GM23248 (cell line): ENCODE measurements around the gene TSSC4. TPM values are rescaled to one million over a fixed set of nuclear protein-coding genes. Genes with fewer than 3 reads are reported as not detected.

Experiments
- DNase-seq: peaks from one replicate; pipeline ENCODE4 v3.0.0-alpha.2; 2015
- H2AFZ ChIP-seq: fragments of 200-600 bp; sonication (generic); 2 replicates; pipeline ENCODE4 v1.6.1; 2016; ENCODE audit warnings: antibody characterized with exemption
- H3F3A ChIP-seq: fragments of 200-600 bp; sonication (generic); 2 replicates; pipeline ENCODE4 v1.6.1; 2016; ENCODE audit warnings: mild to moderate bottlenecking, antibody characterized with exemption, mixed run types; ENCODE audit not compliant: insufficient read depth
- H3K27ac ChIP-seq: fragments of 200-600 bp; sonication (generic); 2 replicates; pipeline ENCODE4 v1.5.1; 2016; ENCODE audit warnings: mild to moderate bottlenecking
- H3K27me3 ChIP-seq: fragments of 200-600 bp; sonication (generic); replicated peaks from 2 replicates; pipeline ENCODE4 v1.6.1; 2016; ENCODE audit warnings: mild to moderate bottlenecking; ENCODE audit not compliant: insufficient read depth
- H3K36me3 ChIP-seq: fragments of 200-600 bp; sonication (generic); 2 replicates; pipeline ENCODE4 v1.6.1; 2016; ENCODE audit warnings: low read depth, mild to moderate bottlenecking
- H3K4me1 ChIP-seq: fragments of 200-600 bp; sonication (generic); 2 replicates; pipeline ENCODE4 v1.6.1; 2016; ENCODE audit warnings: mild to moderate bottlenecking; ENCODE audit not compliant: insufficient read depth
- H3K4me2 ChIP-seq: fragments of 200-600 bp; sonication (generic); one replicate; pipeline ENCODE4 v1.6.1; 2016; ENCODE audit warnings: mild to moderate bottlenecking; ENCODE audit not compliant: unreplicated experiment
- H3K4me3 ChIP-seq: fragments of 200-600 bp; sonication (generic); 2 replicates; pipeline ENCODE4 v1.5.1; 2016; ENCODE audit warnings: mild to moderate bottlenecking
- H3K79me2 ChIP-seq: fragments of 200-600 bp; sonication (generic); 2 replicates; pipeline ENCODE4 v1.6.1; 2016; ENCODE audit warnings: mild to moderate bottlenecking; ENCODE audit not compliant: insufficient read depth
- H3K9ac ChIP-seq: fragments of 200-600 bp; sonication (generic); 2 replicates; pipeline ENCODE4 v1.6.1; 2016; ENCODE audit warnings: mild to moderate bottlenecking
- H3K9me2 ChIP-seq: fragments of 200-600 bp; sonication (generic); 2 replicates; pipeline ENCODE4 v1.6.1; 2016; ENCODE audit warnings: mixed run types, mild to moderate bottlenecking, moderate library complexity; ENCODE audit not compliant: insufficient read depth
- H3K9me3 ChIP-seq: fragments of 200-600 bp; sonication (generic); one replicate; pipeline ENCODE4 v1.6.1; 2017; ENCODE audit warnings: low read depth
- H4K20me1 ChIP-seq: fragments of 200-600 bp; sonication (generic); 2 replicates; pipeline ENCODE4 v1.6.0; 2016; ENCODE audit not compliant: insufficient read depth
- EZH2 ChIP-seq: fragments of 200-600 bp; sonication (generic); IDR thresholded peaks from 2 replicates; pipeline ENCODE4 v1.6.1; 2018; ENCODE audit warnings: antibody characterized with exemption, mild to moderate bottlenecking; ENCODE audit not compliant: insufficient read depth, poor library complexity, severe bottlenecking
- EZH2phosphoT487 ChIP-seq: fragments of 200-600 bp; sonication (generic); IDR thresholded peaks from 2 replicates; pipeline ENCODE4 v1.6.1; 2018; ENCODE audit warnings: antibody characterized with exemption, moderate library complexity, mild to moderate bottlenecking, low read depth; ENCODE audit not compliant: insufficient read depth
- WGBS, 2 experiments: methylation state at CpG; one replicate each; pipeline ENCODE4 v1.1.6; 2015 to 2017; ENCODE audit warnings: low lambda C conversion rate in 2 of 2, low coverage in 1 of 2; ENCODE audit errors: missing lambda C conversion rate in 2 of 2; 5-methylcytosine and 5-hydroxymethylcytosine counted together
- in situ Hi-C: fragments of 300-500 bp; cut with MboI; formaldehyde crosslinking; loops from 2 replicates; pipeline ENCODE4 v1.15.0; 2020
- polyA plus RNA-seq: library from polyadenylated mRNA; unstranded; fragments of >200 nt; fragmentation: Nextera tagmentation; extraction: Ambion mirVana; gene quantifications from 2 replicates; pipeline ENCODE4 v1.2.1, GENCODE V29; 2016
- total RNA-seq: library from RNA; depleted of rRNA; stranded (reverse); fragments of >200 nt; shearing (Covaris generic); gene quantifications from 2 replicates; pipeline ENCODE4 v1.2.3, GENCODE V29; 2014

Gene TSSC4
- total and polyA plus RNA-seq, 2 experiments from 2014 or later: 44.4 to 61.8 TPM

- no peak overlapping the region for H3K27ac ChIP-seq
- H3K79me2 ChIP-seq: peaks cover 90% of the 10 kb centered on the region
- H4K20me1 ChIP-seq: peaks cover 5% of the 10 kb centered on the region; the same call in 1 of the 2 replicates
- no peak overlapping the region for H3K9ac ChIP-seq
- 81 to 85% methylated on average over 19 to 20 of the region's 20 CpGs for WGBS, 2 experiments
- no peaks in the 10 kb centered on the region for H3K9me2 ChIP-seq
- no peaks in the 10 kb centered on the region for H3K36me3 ChIP-seq
- H3F3A ChIP-seq: no peaks in the 10 kb centered on the region
- no peak for TF ChIP-seq EZH2phosphoT487
- TF ChIP-seq EZH2: no peak
- H3K9me3 ChIP-seq: no peaks in the 10 kb centered on the region
- in situ Hi-C loops: no loop called here
- no peaks in the 10 kb centered on the region for H3K27me3 ChIP-seq
- no peak overlapping the region for H3K4me2 ChIP-seq
- no peak overlapping the region for H3K4me3 ChIP-seq
- DNase-seq: no peak
- H2AFZ ChIP-seq: no peak overlapping the region
- peaks cover 18% of the 10 kb centered on the region for H3K4me1 ChIP-seq
Measured at GRCh38 chr11:2391181-2391975, 9.2 kb upstream of the TSSC4 start.

- in situ Hi-C loops: no loop called here
- Histone ChIP-seq H3K4me2 (no peak overlapping the region), H3K9ac (no peak overlapping the region), H3K27ac (no peak overlapping the region), H3F3A (no peaks in the 10 kb centered on the region), H3K4me3 (no peak overlapping the region), H2AFZ (no peak overlapping the region), H3K4me1 (peaks cover 11% of the 10 kb centered on the region), H3K9me2 (no peaks in the 10 kb centered on the region), H3K36me3 (no peaks in the 10 kb centered on the region), H4K20me1 (peaks cover 5% of the 10 kb centered on the region; the same call in 1 of the 2 replicates), H3K79me2 (peaks cover 86% of the 10 kb centered on the region), H3K9me3 (no peaks in the 10 kb centered on the region), H3K27me3 (no peaks in the 10 kb centered on the region)
- WGBS, 2 experiments: 79 to 83% methylated on average over 21 to 26 of the region's 26 CpGs
- TF ChIP-seq EZH2: no peak
- no peak for TF ChIP-seq EZH2phosphoT487
- no peak for DNase-seq
Measured at GRCh38 chr11:2392241-2392959, 8.2 kb upstream of the TSSC4 start.

- in situ Hi-C loops: no loop called here
- H3K4me3 ChIP-seq: no peak overlapping the region
- no peak overlapping the region for H3K27ac ChIP-seq
- H3K79me2 ChIP-seq: peaks cover 86% of the 10 kb centered on the region
- H3K36me3 ChIP-seq: peaks cover 8% of the 10 kb centered on the region; the same call in 1 of the 2 replicates
- H3K9me2 ChIP-seq: no peaks in the 10 kb centered on the region
- H4K20me1 ChIP-seq: no peaks in the 10 kb centered on the region
- peaks cover 9% of the 10 kb centered on the region for H3K4me1 ChIP-seq
- WGBS, 2 experiments: 93 to 94% methylated on average over 19 to 22 of the region's 27 CpGs
- no peaks in the 10 kb centered on the region for H3K9me3 ChIP-seq
- H3K27me3 ChIP-seq: no peaks in the 10 kb centered on the region
- no peak overlapping the region for H2AFZ ChIP-seq
- no peak overlapping the region for H3K9ac ChIP-seq
- H3K4me2 ChIP-seq: no peak overlapping the region
- no peak for DNase-seq
- TF ChIP-seq EZH2 (no peak), EZH2phosphoT487 (no peak)
- H3F3A ChIP-seq: peaks cover 8% of the 10 kb centered on the region
Measured at GRCh38 chr11:2393111-2393868, 7.3 kb upstream of the TSSC4 start.
